NB4 (cell line): Measurements from ENCODE around the gene CALD1.

Experiments used
- DNase-seq: peaks from one replicate; pipeline ENCODE4 v3.0.0; 2010; ENCODE audit warnings: low read depth
- H3K4me3 ChIP-seq: one replicate; pipeline ENCODE4 v1.5.1; 2011; ENCODE audit warnings: mild to moderate bottlenecking, low read depth, low read length, moderate library complexity
- CTCF ChIP-seq: IDR thresholded peaks from one replicate; pipeline ENCODE4 v1.5.1; 2012; ENCODE audit warnings: low read depth, low read length
- MAX ChIP-seq: IDR thresholded peaks from 2 replicates; pipeline ENCODE4 v1.6.1; 2011; ENCODE audit warnings: low read depth, low read length
- MYC ChIP-seq: IDR thresholded peaks from 2 replicates; pipeline ENCODE4 v1.6.1; 2011; ENCODE audit warnings: low read depth, low read length
- POLR2A ChIP-seq: IDR thresholded peaks from 2 replicates; pipeline ENCODE4 v1.6.1; 2011; ENCODE audit warnings: mild to moderate bottlenecking; ENCODE audit not compliant: insufficient read length; ENCODE audit errors: extremely low read depth

CALD1 gene

GRCh38 chr7:134842886-134843430, 63.5 kb downstream of the CALD1 start:
- TF ChIP-seq CTCF = no peak
- no peak for TF ChIP-seq MAX
- no peak for TF ChIP-seq MYC
- no peak for TF ChIP-seq POLR2A
- no peak for DNase-seq
- H3K4me3 ChIP-seq = no peak overlapping the region

- DNase-seq = no peak
Measured at GRCh38 chr7:134844200-134844599, 64.8 kb downstream of the CALD1 start.

GRCh38 chr7:134845461-134845860, 66.0 kb downstream of the CALD1 start:
- no peak for TF ChIP-seq MYC
- no peak for TF ChIP-seq CTCF
- TF ChIP-seq MAX = no peak
- no peak for TF ChIP-seq POLR2A
- no peak overlapping the region for H3K4me3 ChIP-seq
- DNase-seq = no peak

More at GRCh38 chr7:134844200-134844599, 64.8 kb downstream of the CALD1 start:
- H3K4me3 ChIP-seq = no peak overlapping the region
- TF ChIP-seq MYC = no peak
- TF ChIP-seq MAX = no peak

GRCh38 chr7:134847851-134848588, 68.6 kb downstream of the CALD1 start:
- H3K4me3 ChIP-seq = no peak overlapping the region
- no peak for DNase-seq
- no peak for TF ChIP-seq CTCF
- no peak for TF ChIP-seq MYC
- TF ChIP-seq POLR2A = no peak
- no peak for TF ChIP-seq MAX

GRCh38 chr7:134850066-134850465, 70.6 kb downstream of the CALD1 start:
- no peak overlapping the region for H3K4me3 ChIP-seq
- no peak for DNase-seq
- TF ChIP-seq MYC = no peak
- no peak for TF ChIP-seq POLR2A
- no peak for TF ChIP-seq MAX
- no peak for TF ChIP-seq CTCF

- no peak for TF ChIP-seq MYC
- no peak for TF ChIP-seq POLR2A
- no peak for TF ChIP-seq CTCF
- TF ChIP-seq MAX = no peak
- DNase-seq = no peak
Measured at GRCh38 chr7:134851141-134851540, 71.7 kb downstream of the CALD1 start.

More at GRCh38 chr7:134851141-134851540, 71.7 kb downstream of the CALD1 start:
- H3K4me3 ChIP-seq = no peak overlapping the region
